ENCODE data around the gene ACKR4.

Gene ACKR4

GRCh38 chr3:132569153-132569552, 27.9 kb upstream of the ACKR4 start:
- no peak overlapping the region for H3K4me3 ChIP-seq (ENCODE audit: low read length)
- DNase-seq (ENCODE audit: low read depth): peak; percentile 60
- TF ChIP-seq CTCF (conservative IDR thresholded peaks at IDR 0.05; ENCODE audit: low read length): no peak

- no peak overlapping the region for H3K4me3 ChIP-seq (ENCODE audit: low read length)
- no peak for TF ChIP-seq CTCF (conservative IDR thresholded peaks at IDR 0.05; ENCODE audit: low read length)
- peak; percentile 83 for DNase-seq (ENCODE audit: low read depth)
Measured at GRCh38 chr3:132569580-132569979, 27.5 kb upstream of the ACKR4 start.

- no peak for TF ChIP-seq CTCF (conservative IDR thresholded peaks at IDR 0.05; ENCODE audit: low read length)
Measured at GRCh38 chr3:132570016-132570415, 27.1 kb upstream of the ACKR4 start.

GRCh38 chr3:132573797-132574211, 23.3 kb upstream of the ACKR4 start:
- TF ChIP-seq CTCF (conservative IDR thresholded peaks at IDR 0.05; ENCODE audit: low read length): no peak
- peak; percentile 95 for DNase-seq (ENCODE audit: low read depth)
- H3K4me3 ChIP-seq (ENCODE audit: low read length): no peak overlapping the region

More at GRCh38 chr3:132570016-132570415, 27.1 kb upstream of the ACKR4 start:
- no peak for DNase-seq (ENCODE audit: low read depth)
- H3K4me3 ChIP-seq (ENCODE audit: low read length): no peak overlapping the region

- H3K4me3 ChIP-seq (ENCODE audit: low read length): no peak overlapping the region
- no peak for TF ChIP-seq CTCF (conservative IDR thresholded peaks at IDR 0.05; ENCODE audit: low read length)
- DNase-seq (ENCODE audit: low read depth): no peak
Measured at GRCh38 chr3:132587401-132587800, 9.7 kb upstream of the ACKR4 start.

GRCh38 chr3:132592216-132592615, 4.9 kb upstream of the ACKR4 start:
- H3K4me3 ChIP-seq (ENCODE audit: low read length): no peak overlapping the region
- TF ChIP-seq CTCF (conservative IDR thresholded peaks at IDR 0.05; ENCODE audit: low read length): no peak
- DNase-seq (ENCODE audit: low read depth): peak; percentile 54

GRCh38 chr3:132593241-132593946, 3.7 kb upstream of the ACKR4 start:
- no peak overlapping the region for H3K4me3 ChIP-seq (ENCODE audit: low read length)
- peak; percentile 76 for DNase-seq (ENCODE audit: low read depth)
- TF ChIP-seq CTCF (conservative IDR thresholded peaks at IDR 0.05; ENCODE audit: low read length): no peak

All from AG10803 (cell line).